ENCODE measurements around the gene ECE1.

DNA sequence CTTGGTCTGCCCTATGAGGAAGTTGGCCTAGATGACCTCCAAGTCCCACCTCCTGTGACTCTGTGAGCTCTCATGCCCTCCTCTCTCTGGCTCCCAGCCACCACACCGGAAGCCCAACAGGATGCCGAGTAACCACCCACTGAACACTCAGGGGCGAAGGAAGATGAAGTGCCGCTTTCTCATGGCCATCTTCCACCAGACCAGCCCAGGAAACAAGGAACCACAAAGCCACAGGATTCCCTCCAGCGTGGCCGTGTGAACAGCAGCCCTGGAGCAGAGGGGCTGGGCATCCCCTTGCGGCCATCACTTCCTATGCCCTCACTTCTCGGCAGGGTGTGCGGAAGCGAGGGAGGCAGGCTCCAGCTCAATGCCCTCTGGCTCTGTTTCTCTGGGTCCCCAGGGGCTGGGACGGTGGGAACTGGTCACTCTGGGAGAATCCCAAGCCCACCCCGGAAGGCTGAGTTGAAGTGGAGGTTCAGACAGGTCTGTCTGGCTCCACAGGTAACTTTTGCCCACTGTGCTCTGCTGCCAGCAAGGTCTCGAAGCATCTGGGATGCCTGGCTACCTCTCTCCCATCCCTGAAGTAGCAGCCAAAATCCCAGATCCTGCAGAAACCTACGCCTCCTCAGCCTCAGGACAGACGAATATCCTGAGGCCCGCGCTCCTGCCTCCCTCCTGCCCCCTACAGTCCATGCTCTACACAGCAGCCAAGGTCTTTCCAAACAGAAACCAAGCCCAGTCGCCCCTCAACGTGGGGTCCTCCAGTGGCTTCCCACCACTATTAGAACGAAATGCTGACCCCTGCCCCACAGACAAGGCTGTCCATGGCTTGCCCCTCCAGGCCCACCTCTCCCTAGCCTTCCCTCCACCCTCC lies 44.2 kb upstream of the ECE1 start:
- TF ChIP-seq, protein P1, sequence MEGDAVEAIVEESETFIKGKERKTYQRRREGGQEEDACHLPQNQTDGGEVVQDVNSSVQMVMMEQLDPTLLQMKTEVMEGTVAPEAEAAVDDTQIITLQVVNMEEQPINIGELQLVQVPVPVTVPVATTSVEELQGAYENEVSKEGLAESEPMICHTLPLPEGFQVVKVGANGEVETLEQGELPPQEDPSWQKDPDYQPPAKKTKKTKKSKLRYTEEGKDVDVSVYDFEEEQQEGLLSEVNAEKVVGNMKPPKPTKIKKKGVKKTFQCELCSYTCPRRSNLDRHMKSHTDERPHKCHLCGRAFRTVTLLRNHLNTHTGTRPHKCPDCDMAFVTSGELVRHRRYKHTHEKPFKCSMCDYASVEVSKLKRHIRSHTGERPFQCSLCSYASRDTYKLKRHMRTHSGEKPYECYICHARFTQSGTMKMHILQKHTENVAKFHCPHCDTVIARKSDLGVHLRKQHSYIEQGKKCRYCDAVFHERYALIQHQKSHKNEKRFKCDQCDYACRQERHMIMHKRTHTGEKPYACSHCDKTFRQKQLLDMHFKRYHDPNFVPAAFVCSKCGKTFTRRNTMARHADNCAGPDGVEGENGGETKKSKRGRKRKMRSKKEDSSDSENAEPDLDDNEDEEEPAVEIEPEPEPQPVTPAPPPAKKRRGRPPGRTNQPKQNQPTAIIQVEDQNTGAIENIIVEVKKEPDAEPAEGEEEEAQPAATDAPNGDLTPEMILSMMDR (IDR thresholded peaks at IDR 0.05) = peak in 3 of 4 experiments; percentile 60 to 78 (median 73)
- TF ChIP-seq POLR2A (IDR thresholded peaks at IDR 0.05) = no peak
- no peak for TF ChIP-seq POLR2AphosphoS5 (IDR thresholded peaks at IDR 0.05)
- no peak for TF ChIP-seq EP300 (IDR thresholded peaks at IDR 0.05)
